Epithelial cell of alveolus of lung (primary cell): ENCODE measurements around the gene HLA-DQB1. TPM values are rescaled to one million over a fixed set of nuclear protein-coding genes. Genes with fewer than 3 reads are reported as not detected.

Experiments
- total RNA-seq: library from RNA; depleted of rRNA; stranded (reverse); fragments of >200 nt; gene quantifications from 2 replicates; pipeline ENCODE4 v1.2.1, GENCODE V29; 2015

HLA-DQB1 gene
- 0.13 and 0.32 TPM in 2 replicates for total RNA-seq

GRCh38 chr6:32666420-32667300 lies at the start of gene HLA-DQB1:
HLA-DQB1 (minus strand) TSS chr6:32666657; CDS start chr6:32666607, 50 bp downstream.

GRCh38 chr6:32637219-32637880 lies 29.1 kb downstream of the HLA-DQB1 start, which contains the start of gene HLA-DQA1:
HLA-DQA1 (plus strand) TSS chr6:32637406; CDS start chr6:32637459, 53 bp downstream.

Other genes with a start within 250 kb of the HLA-DQB1 start
- not detected in 2 replicates for gene HLA-DRA, start 226.8 kb downstream of the HLA-DQB1 start, total RNA-seq
- gene HLA-DRB5, start 136.4 kb downstream of the HLA-DQB1 start, total RNA-seq: not detected in 2 replicates
- gene HLA-DRB1, start 76.8 kb downstream of the HLA-DQB1 start, total RNA-seq: not detected in 2 replicates
- not detected in 2 replicates for gene HLA-DQA1, start 29.3 kb downstream of the HLA-DQB1 start, total RNA-seq
- gene HLA-DQA2, start 74.7 kb upstream of the HLA-DQB1 start, total RNA-seq: not detected in 2 replicates
- gene HLA-DQB2, start 96.9 kb upstream of the HLA-DQB1 start, total RNA-seq: not detected in 2 replicates
- 0.16 and 0.26 TPM in 2 replicates for gene HLA-DOB, start 150.3 kb upstream of the HLA-DQB1 start, total RNA-seq
- gene TAP2, start 172.1 kb upstream of the HLA-DQB1 start, total RNA-seq: 6.6 and 7.8 TPM in 2 replicates
- gene PSMB8, start 177.4 kb upstream of the HLA-DQB1 start, total RNA-seq: 44.0 and 73.2 TPM in 2 replicates
- gene TAP1, start 187.0 kb upstream of the HLA-DQB1 start, total RNA-seq: 21.0 and 48.4 TPM in 2 replicates
- 7.8 and 43.2 TPM in 2 replicates for gene PSMB9, start 187.5 kb upstream of the HLA-DQB1 start, total RNA-seq